NCI-H1092 (cell line): ENCODE results near the gene RGS10.
"Not testable (repeated sequence)": the region's sequence is repeated elsewhere in the genome, so short reads cannot be mapped to it uniquely, and the experiment has no call there.

Source experiments
- DNase-seq: peaks from one replicate; lab custom pipeline; 2025; lab: John Stamatoyannopoulos, UW

The RGS10 gene

GRCh38 chr10:119468542-119469324, 73.8 kb downstream of the RGS10 start:
- DNase-seq: no peak

GRCh38 chr10:119466655-119467054, 75.9 kb downstream of the RGS10 start:
- DNase-seq: no peak

- DNase-seq: no peak
Measured at GRCh38 chr10:119466076-119466475, 76.4 kb downstream of the RGS10 start.

- DNase-seq: no peak
Measured at GRCh38 chr10:119465085-119465484, 77.4 kb downstream of the RGS10 start.

- DNase-seq: not testable (repeated sequence)
Measured at GRCh38 chr10:119463195-119463594, 79.3 kb downstream of the RGS10 start.

GRCh38 chr10:119462773-119463172, 79.7 kb downstream of the RGS10 start:
- DNase-seq: no peak

GRCh38 chr10:119461923-119462322, 80.6 kb downstream of the RGS10 start:
- no peak for DNase-seq

GRCh38 chr10:119461380-119461779, 81.1 kb downstream of the RGS10 start:
- no peak for DNase-seq

GRCh38 chr10:119460369-119461195, 81.9 kb downstream of the RGS10 start:
- no peak for DNase-seq

- no peak for DNase-seq
Measured at GRCh38 chr10:119459681-119460340, 82.7 kb downstream of the RGS10 start.

- no peak for DNase-seq
Measured at GRCh38 chr10:119457966-119458766, 84.4 kb downstream of the RGS10 start.

GRCh38 chr10:119456435-119456810, 86.1 kb downstream of the RGS10 start:
- DNase-seq: no peak

GRCh38 chr10:119455609-119456434, 86.7 kb downstream of the RGS10 start:
- no peak for DNase-seq

- DNase-seq: no peak
Measured at GRCh38 chr10:119454990-119455389, 87.5 kb downstream of the RGS10 start.

- DNase-seq: no peak
Measured at GRCh38 chr10:119454316-119454715, 88.2 kb downstream of the RGS10 start.

- DNase-seq: no peak
Measured at GRCh38 chr10:119453313-119453712, 89.2 kb downstream of the RGS10 start.

- DNase-seq: no peak
Measured at GRCh38 chr10:119452396-119452795, 90.1 kb downstream of the RGS10 start.

GRCh38 chr10:119451300-119451896, 91.1 kb downstream of the RGS10 start:
- DNase-seq: no peak

- DNase-seq: no peak
Measured at GRCh38 chr10:119450606-119451299, 91.8 kb downstream of the RGS10 start.
